ENCODE measurements around the gene SORCS3.

SORCS3 gene

GRCh38 chr10:105139363-105139896, 498.3 kb downstream of the SORCS3 start:
- no peak for DNase-seq

GRCh38 chr10:105140600-105140999, 499.5 kb downstream of the SORCS3 start:
- DNase-seq, result no peak

GRCh38 chr10:105145711-105146110, 504.6 kb downstream of the SORCS3 start:
- no peak for DNase-seq

- DNase-seq, result no peak
Observed at GRCh38 chr10:105146436-105146835, 505.3 kb downstream of the SORCS3 start.

GRCh38 chr10:105148456-105148855, 507.4 kb downstream of the SORCS3 start:
- DNase-seq, result no peak

- DNase-seq, result no peak
Observed at GRCh38 chr10:105148921-105149320, 507.8 kb downstream of the SORCS3 start.

- DNase-seq, result no peak
Observed at GRCh38 chr10:105149371-105149891, 508.3 kb downstream of the SORCS3 start.

- DNase-seq, result no peak
Observed at GRCh38 chr10:105150259-105150880, 509.3 kb downstream of the SORCS3 start.

GRCh38 chr10:105154736-105155135, 513.6 kb downstream of the SORCS3 start:
- no peak for DNase-seq

GRCh38 chr10:105159268-105159667, 518.2 kb downstream of the SORCS3 start:
- DNase-seq, result no peak

- no peak for DNase-seq
Observed at GRCh38 chr10:105161149-105161548, 520.1 kb downstream of the SORCS3 start.

- DNase-seq, result no peak
Observed at GRCh38 chr10:105161767-105162166, 520.7 kb downstream of the SORCS3 start.

- no peak for DNase-seq
Observed at GRCh38 chr10:105170521-105170920, 529.4 kb downstream of the SORCS3 start.

GRCh38 chr10:105171945-105172344, 530.9 kb downstream of the SORCS3 start:
- DNase-seq, result no peak

- no peak for DNase-seq
Observed at GRCh38 chr10:105181626-105182025, 540.5 kb downstream of the SORCS3 start.

GRCh38 chr10:105183536-105183935, 542.4 kb downstream of the SORCS3 start:
- no peak for DNase-seq

- no peak for DNase-seq
Observed at GRCh38 chr10:105185161-105185560, 544.1 kb downstream of the SORCS3 start.

- no peak for DNase-seq
Observed at GRCh38 chr10:105187243-105187642, 546.2 kb downstream of the SORCS3 start.

GRCh38 chr10:105188737-105189462, 547.8 kb downstream of the SORCS3 start:
- no peak for DNase-seq

- DNase-seq, result no peak
Observed at GRCh38 chr10:105189463-105189800, 548.3 kb downstream of the SORCS3 start.

GRCh38 chr10:105192146-105192545, 551.1 kb downstream of the SORCS3 start:
- no peak for DNase-seq

- no peak for DNase-seq
Observed at GRCh38 chr10:105192861-105193260, 551.8 kb downstream of the SORCS3 start.

GRCh38 chr10:105195831-105196230, 554.7 kb downstream of the SORCS3 start:
- no peak for DNase-seq
